SU-DHL-6 (cell line): Measurements from ENCODE around the gene GAL3ST1.

Source experiments
- EZH2phosphoT487 ChIP-seq: fragments of 200-600 bp; sonication (generic), shearing (Covaris generic); conservative IDR thresholded peaks from 2 replicates; pipeline ENCODE4 v1.6.1; 2018; ENCODE audit warnings: mild to moderate bottlenecking, antibody characterized with exemption, low read length, moderate library complexity, mixed read lengths
- TF ChIP-seq, protein P1 (sequence below): fragments of 200-600 bp; sonication (generic); IDR thresholded peaks from one replicate; pipeline ENCODE4 v1.5.1; 2017; ENCODE audit warnings: antibody characterized with exemption, mild to moderate bottlenecking, low read length, moderate library complexity; ENCODE audit not compliant: insufficient read depth, poor library complexity, severe bottlenecking

- TF ChIP-seq, protein P1, sequence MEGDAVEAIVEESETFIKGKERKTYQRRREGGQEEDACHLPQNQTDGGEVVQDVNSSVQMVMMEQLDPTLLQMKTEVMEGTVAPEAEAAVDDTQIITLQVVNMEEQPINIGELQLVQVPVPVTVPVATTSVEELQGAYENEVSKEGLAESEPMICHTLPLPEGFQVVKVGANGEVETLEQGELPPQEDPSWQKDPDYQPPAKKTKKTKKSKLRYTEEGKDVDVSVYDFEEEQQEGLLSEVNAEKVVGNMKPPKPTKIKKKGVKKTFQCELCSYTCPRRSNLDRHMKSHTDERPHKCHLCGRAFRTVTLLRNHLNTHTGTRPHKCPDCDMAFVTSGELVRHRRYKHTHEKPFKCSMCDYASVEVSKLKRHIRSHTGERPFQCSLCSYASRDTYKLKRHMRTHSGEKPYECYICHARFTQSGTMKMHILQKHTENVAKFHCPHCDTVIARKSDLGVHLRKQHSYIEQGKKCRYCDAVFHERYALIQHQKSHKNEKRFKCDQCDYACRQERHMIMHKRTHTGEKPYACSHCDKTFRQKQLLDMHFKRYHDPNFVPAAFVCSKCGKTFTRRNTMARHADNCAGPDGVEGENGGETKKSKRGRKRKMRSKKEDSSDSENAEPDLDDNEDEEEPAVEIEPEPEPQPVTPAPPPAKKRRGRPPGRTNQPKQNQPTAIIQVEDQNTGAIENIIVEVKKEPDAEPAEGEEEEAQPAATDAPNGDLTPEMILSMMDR, result no peak
- TF ChIP-seq EZH2phosphoT487, result no peak
Observed at GRCh38 chr22:30596886-30597285, 22.4 kb upstream of the GAL3ST1 start.
